ENCODE results near the gene ZBTB45. TPM values are rescaled to one million over a fixed set of nuclear protein-coding genes. Genes with fewer than 3 reads are reported as not detected.
A peak's percentile ranks its signal among the peaks of the same experiment; 100 is the strongest.

ZBTB45 gene
- total RNA-seq, 2 experiments from 2014 or later: 5.7 to 6.3 TPM

- peak overlapping the region; percentile 51 for H3K4me3 Mint-ChIP-seq
- TF ChIP-seq CTCF (IDR thresholded peaks at IDR 0.05): no peak
- Histone ChIP-seq H3K27ac (ENCODE audit: low read depth in 1 of 2, low read length in 2 of 2) (peak overlapping the region; percentile 56 to 58), H3K9me3 (ENCODE audit: control insufficient read depth in 1 of 2, insufficient read depth in 1 of 2, low read length in 2 of 2) (peaks cover 0 to 5% of the 10 kb centered on the region in 2 experiments), H3K4me1 (ENCODE audit: insufficient read depth, low read length) (peaks cover 43% of the 10 kb centered on the region), H3K4me3 (ENCODE audit: low read length) (no peak overlapping the region), H3K36me3 (ENCODE audit: insufficient read depth, low read length) (peaks cover 19% of the 10 kb centered on the region), H3K27me3 (ENCODE audit: control insufficient read depth in 1 of 2, insufficient read depth in 2 of 2, low read length in 2 of 2) (no peaks in the 10 kb centered on the region)
- POLR2A ChIA-PET: interaction anchor here (1.0 to 1.6 kb wide), 9 partner anchors 31 to 105 kb away, joined by 4 to 12 read pairs (median 7); partner anchors contain the start of genes CHMP2A, TRIM28, ZNF446 and ZNF584
- peak overlapping the region; percentile 78 for H3K27ac Mint-ChIP-seq
- H3K9me3 Mint-ChIP-seq: no peaks in the 10 kb centered on the region
- H3K4me1 Mint-ChIP-seq (ENCODE audit: low read depth): peaks cover 29% of the 10 kb centered on the region
- ATAC-seq (ENCODE audit: poor library complexity) (no peak), DNase-seq (peak in 1 of 14 experiments; percentile 35)
- no peaks in the 10 kb centered on the region for H3K27me3 Mint-ChIP-seq
- peaks cover 15% of the 10 kb centered on the region for H3K36me3 Mint-ChIP-seq (ENCODE audit: low read depth)
- intact Hi-C loops (cut with DNase I, micrococcal nuclease): no loop called here
- CTCF ChIA-PET: interaction anchor here (1.0 to 3.5 kb wide), 4 partner anchors 18 to 68 kb away, joined by 3 to 15 read pairs (median 8); no protein-coding TSS in a partner anchor
Measured at GRCh38 chr19:58513213-58513693, 6.4 kb downstream of the ZBTB45 start.

GRCh38 chr19:58511353-58512208 is 8.0 kb downstream of the ZBTB45 start, which contains the start of gene SLC27A5:
SLC27A5 (minus strand) TSS chr19:58511992; CDS start chr19:58511955, 37 bp downstream.
- no peak for ATAC-seq (ENCODE audit: poor library complexity)
- Mint-ChIP-seq H3K36me3 (ENCODE audit: low read depth) (peaks cover 7% of the 10 kb centered on the region), H3K4me1 (ENCODE audit: low read depth) (peaks cover 22% of the 10 kb centered on the region), H3K4me3 (no peak within 1 kb of the TSS), H3K27me3 (no peaks in the 10 kb centered on the region), H3K9me3 (peaks cover 3% of the 10 kb centered on the region), H3K27ac (no peak within 1 kb of the TSS)
- intact Hi-C loops (cut with DNase I, micrococcal nuclease): no loop called here
- ChIA-PET POLR2A (no interaction called here), CTCF (interaction anchor here (0.6 kb wide), 1 partner anchor 48 kb away, joined by 4 read pairs; no protein-coding TSS in a partner anchor)
- Histone ChIP-seq H3K4me3 (ENCODE audit: low read length) (no peak within 1 kb of the TSS), H3K36me3 (ENCODE audit: insufficient read depth, low read length) (peaks cover 12% of the 10 kb centered on the region), H3K27me3 (ENCODE audit: control insufficient read depth in 1 of 2, insufficient read depth in 2 of 2, low read length in 2 of 2) (no peaks in the 10 kb centered on the region), H3K27ac (ENCODE audit: low read depth in 1 of 2, low read length in 2 of 2) (no peak within 1 kb of the TSS), H3K4me1 (ENCODE audit: insufficient read depth, low read length) (peaks cover 26% of the 10 kb centered on the region), H3K9me3 (ENCODE audit: control insufficient read depth in 1 of 2, insufficient read depth in 1 of 2, low read length in 2 of 2) (peaks cover 0 to 15% of the 10 kb centered on the region in 2 experiments)
- DNase-seq: peak in 1 of 14 experiments; percentile 24
- no peak for TF ChIP-seq CTCF (IDR thresholded peaks at IDR 0.05)

- no peaks in the 10 kb centered on the region for H3K27me3 Mint-ChIP-seq
- ATAC-seq (ENCODE audit: poor library complexity): no peak
- H3K27ac ChIP-seq (ENCODE audit: low read depth in 1 of 2, low read length in 2 of 2): no peak overlapping the region
- intact Hi-C loops (cut with DNase I, micrococcal nuclease): no loop called here
- peaks cover 3% of the 10 kb centered on the region for H3K9me3 Mint-ChIP-seq
- TF ChIP-seq CTCF (IDR thresholded peaks at IDR 0.05): no peak
- H3K9me3 ChIP-seq (ENCODE audit: control insufficient read depth in 1 of 2, insufficient read depth in 1 of 2, low read length in 2 of 2): peaks cover 0 to 27% of the 10 kb centered on the region in 2 experiments
- no peaks in the 10 kb centered on the region for H3K36me3 ChIP-seq (ENCODE audit: insufficient read depth, low read length)
- CTCF ChIA-PET: no interaction called here
- H3K27ac Mint-ChIP-seq: no peak overlapping the region
- H3K4me1 Mint-ChIP-seq (ENCODE audit: low read depth): peaks cover 14% of the 10 kb centered on the region
- H3K4me3 Mint-ChIP-seq: no peak overlapping the region
- no peak for DNase-seq
- POLR2A ChIA-PET: interaction anchor here (1.1 kb wide), 1 partner anchor 8 kb away, joined by 3 read pairs; no protein-coding TSS in a partner anchor
- H3K27me3 ChIP-seq (ENCODE audit: control insufficient read depth in 1 of 2, insufficient read depth in 2 of 2, low read length in 2 of 2): no peaks in the 10 kb centered on the region
- H3K4me1 ChIP-seq (ENCODE audit: insufficient read depth, low read length): peaks cover 15% of the 10 kb centered on the region
- H3K36me3 Mint-ChIP-seq (ENCODE audit: low read depth): peaks cover 3% of the 10 kb centered on the region
- H3K4me3 ChIP-seq (ENCODE audit: low read length): no peak overlapping the region
Measured at GRCh38 chr19:58510084-58510862, 9.3 kb downstream of the ZBTB45 start.
